Stimulated activated CD8-positive, alpha-beta memory T cell treated with anti-CD3 and anti-CD28 coated beads, Interleukin-2, amount 100 ng/mL, for 48 hours (primary cell): ENCODE results near the gene CCL18.
"Not testable (repeated sequence)": the region's sequence is repeated elsewhere in the genome, so short reads cannot be mapped to it uniquely, and the experiment has no call there.

Experiments
- DNase-seq, 2 donors: peaks; one replicate each; pipeline ENCODE4 v3.0.0-alpha.2; 2020; ENCODE audit warnings: low read depth in 2 of 2

The CCL18 gene

GRCh38 chr17:36063786-36064541 lies at the start of gene CCL18:
Gene CCL18 (plus strand): TSS chr17:36064272. CDS start chr17:36064343, 71 bp downstream.
- no peak for DNase-seq

- DNase-seq: no peak
Observed at GRCh38 chr17:36014946-36015345, 49.1 kb upstream of the CCL18 start.

GRCh38 chr17:36015895-36016294 lies 48.2 kb upstream of the CCL18 start:
- DNase-seq: not testable (repeated sequence)

GRCh38 chr17:36016555-36016954 lies 47.5 kb upstream of the CCL18 start:
- no peak for DNase-seq

GRCh38 chr17:36017799-36018198 lies 46.3 kb upstream of the CCL18 start, which contains the start of gene CCL23:
Gene CCL23 (minus strand): TSS chr17:36017972. CDS start chr17:36017897, 75 bp downstream.
- no peak for DNase-seq

GRCh38 chr17:36019423-36019822 lies 44.6 kb upstream of the CCL18 start:
- DNase-seq: no peak

- no peak for DNase-seq
Observed at GRCh38 chr17:36024106-36024869, 39.8 kb upstream of the CCL18 start.

- DNase-seq: no peak
Observed at GRCh38 chr17:36027761-36028160, 36.3 kb upstream of the CCL18 start.

- no peak for DNase-seq
Observed at GRCh38 chr17:36030956-36031355, 33.1 kb upstream of the CCL18 start.

- DNase-seq: no peak
Observed at GRCh38 chr17:36034127-36034526, 29.9 kb upstream of the CCL18 start.

GRCh38 chr17:36036235-36036634 lies 27.8 kb upstream of the CCL18 start:
- DNase-seq: no peak

GRCh38 chr17:36048066-36048465 lies 16.0 kb upstream of the CCL18 start:
- no peak for DNase-seq

GRCh38 chr17:36049643-36050042 lies 14.4 kb upstream of the CCL18 start:
- no peak for DNase-seq

GRCh38 chr17:36055171-36055570 lies 8.9 kb upstream of the CCL18 start:
- DNase-seq: no peak

GRCh38 chr17:36055921-36056520 lies 8.1 kb upstream of the CCL18 start:
- no peak for DNase-seq

GRCh38 chr17:36057911-36058310 lies 6.2 kb upstream of the CCL18 start:
- no peak for DNase-seq

GRCh38 chr17:36059406-36059805 lies 4.7 kb upstream of the CCL18 start:
- no peak for DNase-seq

GRCh38 chr17:36060816-36061215 lies 3.3 kb upstream of the CCL18 start:
- no peak for DNase-seq

GRCh38 chr17:36066365-36066985 lies 2.4 kb downstream of the CCL18 start:
- DNase-seq: no peak

- no peak for DNase-seq
Observed at GRCh38 chr17:36068524-36068923, 4.5 kb downstream of the CCL18 start.

GRCh38 chr17:36069136-36069535 lies 5.1 kb downstream of the CCL18 start:
- no peak for DNase-seq

GRCh38 chr17:36070427-36070826 lies 6.4 kb downstream of the CCL18 start:
- no peak for DNase-seq
